ENCODE measurements around the gene RPS6KA1. TPM values are rescaled to one million over a fixed set of nuclear protein-coding genes. Genes with fewer than 3 reads are reported as not detected.
A peak's percentile ranks its signal among the peaks of the same experiment; 100 is the strongest.

Gene RPS6KA1
- total and polyA plus RNA-seq, 2 of the 13 experiments (the other 11 are each of a cell fraction or from before 2014, with no cell fraction given): 19.6 to 24.2 TPM

GRCh38 chr1:26530895-26531598 lies 1.5 kb downstream of the RPS6KA1 start (continued):
- TF ChIP-seq PRDM10 (CRISPR knock-in tag; IDR thresholded peaks at IDR 0.05; ENCODE audit: low read depth) (no peak), ZNF564 (CRISPR knock-in tag; IDR thresholded peaks at IDR 0.05) (no peak), IRF1 (CRISPR knock-in tag; IDR thresholded peaks at IDR 0.05; ENCODE audit: low read depth) (no peak), NR2F1 (CRISPR knock-in tag; IDR thresholded peaks at IDR 0.05) (peak in 1 of 2 experiments; percentile 58; a peak in 1 of 4 replicates), CCDC6 (CRISPR knock-in tag; IDR thresholded peaks at IDR 0.05) (no peak), ARID4A (CRISPR knock-in tag; IDR thresholded peaks at IDR 0.05; ENCODE audit: borderline replicate concordance) (peak; percentile 47; the same call in 1 of the 2 replicates), ZNF589 (CRISPR knock-in tag; conservative IDR thresholded peaks at IDR 0.05) (no peak), ZNF275 (CRISPR knock-in tag; IDR thresholded peaks at IDR 0.05; ENCODE audit: borderline replicate concordance) (no peak)
- TF ChIP-seq, protein P1, sequence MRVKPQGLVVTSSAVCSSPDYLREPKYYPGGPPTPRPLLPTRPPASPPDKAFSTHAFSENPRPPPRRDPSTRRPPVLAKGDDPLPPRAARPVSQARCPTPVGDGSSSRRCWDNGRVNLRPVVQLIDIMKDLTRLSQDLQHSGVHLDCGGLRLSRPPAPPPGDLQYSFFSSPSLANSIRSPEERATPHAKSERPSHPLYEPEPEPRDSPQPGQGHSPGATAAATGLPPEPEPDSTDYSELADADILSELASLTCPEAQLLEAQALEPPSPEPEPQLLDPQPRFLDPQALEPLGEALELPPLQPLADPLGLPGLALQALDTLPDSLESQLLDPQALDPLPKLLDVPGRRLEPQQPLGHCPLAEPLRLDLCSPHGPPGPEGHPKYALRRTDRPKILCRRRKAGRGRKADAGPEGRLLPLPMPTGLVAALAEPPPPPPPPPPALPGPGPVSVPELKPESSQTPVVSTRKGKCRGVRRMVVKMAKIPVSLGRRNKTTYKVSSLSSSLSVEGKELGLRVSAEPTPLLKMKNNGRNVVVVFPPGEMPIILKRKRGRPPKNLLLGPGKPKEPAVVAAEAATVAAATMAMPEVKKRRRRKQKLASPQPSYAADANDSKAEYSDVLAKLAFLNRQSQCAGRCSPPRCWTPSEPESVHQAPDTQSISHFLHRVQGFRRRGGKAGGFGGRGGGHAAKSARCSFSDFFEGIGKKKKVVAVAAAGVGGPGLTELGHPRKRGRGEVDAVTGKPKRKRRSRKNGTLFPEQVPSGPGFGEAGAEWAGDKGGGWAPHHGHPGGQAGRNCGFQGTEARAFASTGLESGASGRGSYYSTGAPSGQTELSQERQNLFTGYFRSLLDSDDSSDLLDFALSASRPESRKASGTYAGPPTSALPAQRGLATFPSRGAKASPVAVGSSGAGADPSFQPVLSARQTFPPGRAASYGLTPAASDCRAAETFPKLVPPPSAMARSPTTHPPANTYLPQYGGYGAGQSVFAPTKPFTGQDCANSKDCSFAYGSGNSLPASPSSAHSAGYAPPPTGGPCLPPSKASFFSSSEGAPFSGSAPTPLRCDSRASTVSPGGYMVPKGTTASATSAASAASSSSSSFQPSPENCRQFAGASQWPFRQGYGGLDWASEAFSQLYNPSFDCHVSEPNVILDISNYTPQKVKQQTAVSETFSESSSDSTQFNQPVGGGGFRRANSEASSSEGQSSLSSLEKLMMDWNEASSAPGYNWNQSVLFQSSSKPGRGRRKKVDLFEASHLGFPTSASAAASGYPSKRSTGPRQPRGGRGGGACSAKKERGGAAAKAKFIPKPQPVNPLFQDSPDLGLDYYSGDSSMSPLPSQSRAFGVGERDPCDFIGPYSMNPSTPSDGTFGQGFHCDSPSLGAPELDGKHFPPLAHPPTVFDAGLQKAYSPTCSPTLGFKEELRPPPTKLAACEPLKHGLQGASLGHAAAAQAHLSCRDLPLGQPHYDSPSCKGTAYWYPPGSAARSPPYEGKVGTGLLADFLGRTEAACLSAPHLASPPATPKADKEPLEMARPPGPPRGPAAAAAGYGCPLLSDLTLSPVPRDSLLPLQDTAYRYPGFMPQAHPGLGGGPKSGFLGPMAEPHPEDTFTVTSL (CRISPR knock-in tag; IDR thresholded peaks at IDR 0.05; ENCODE audit: borderline replicate concordance): no peak
